Activated CD4-positive, CD25-positive, alpha-beta regulatory T cell treated with anti-CD3 and anti-CD28 coated beads, Interleukin-2, amount 50 U/mL, for 72 hours (primary cell): ENCODE data around the gene SLC29A2.
A peak's percentile ranks its signal among the peaks of the same experiment; 100 is the strongest.

ENCODE experiments used
- DNase-seq: peaks from one replicate; pipeline ENCODE4 v3.0.0; 2021

The SLC29A2 gene

DNA sequence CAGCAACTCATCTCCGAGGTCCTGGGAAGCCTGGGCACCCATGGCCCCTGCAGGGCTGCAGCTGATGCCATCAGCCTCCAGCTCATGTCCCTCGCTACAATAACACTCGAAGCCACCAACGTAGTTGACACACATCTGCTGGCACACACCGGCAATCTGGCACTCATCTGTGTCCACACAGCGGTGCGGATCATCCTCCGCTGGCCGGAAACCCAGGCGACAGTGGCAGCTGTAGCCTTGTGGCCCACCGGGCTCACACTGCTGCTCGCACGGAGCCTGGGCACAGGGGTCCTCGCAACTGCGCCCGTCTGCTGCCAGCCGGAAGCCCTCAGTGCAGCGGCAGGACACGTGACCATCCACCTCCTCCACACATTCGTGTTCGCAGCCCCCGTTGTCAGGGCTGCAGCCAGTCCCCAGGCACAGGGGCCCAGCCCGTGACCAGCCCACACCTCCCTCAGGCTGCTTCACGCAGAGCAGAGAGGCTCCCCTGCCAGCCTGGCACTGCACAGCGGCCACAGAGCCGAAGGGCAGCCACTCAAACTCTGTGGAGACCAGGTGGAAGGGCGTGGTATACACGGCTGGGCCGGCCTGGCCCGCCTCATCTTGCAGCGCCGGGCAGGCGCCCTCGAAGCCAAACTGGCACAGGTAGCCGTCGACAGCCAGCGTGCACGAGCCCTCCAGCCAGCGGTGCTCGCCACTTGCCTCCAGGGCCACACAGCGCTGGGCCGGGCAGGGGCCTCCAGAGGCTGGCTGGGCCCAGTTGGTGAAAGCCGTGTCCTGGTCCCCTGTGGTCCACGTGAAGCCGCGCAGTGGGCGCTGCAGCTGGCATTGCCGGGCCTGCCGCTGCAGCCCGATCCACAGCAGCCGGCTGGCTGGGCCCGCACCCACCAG lies 55.4 kb downstream of the SLC29A2 start:
- no peak for DNase-seq

DNA sequence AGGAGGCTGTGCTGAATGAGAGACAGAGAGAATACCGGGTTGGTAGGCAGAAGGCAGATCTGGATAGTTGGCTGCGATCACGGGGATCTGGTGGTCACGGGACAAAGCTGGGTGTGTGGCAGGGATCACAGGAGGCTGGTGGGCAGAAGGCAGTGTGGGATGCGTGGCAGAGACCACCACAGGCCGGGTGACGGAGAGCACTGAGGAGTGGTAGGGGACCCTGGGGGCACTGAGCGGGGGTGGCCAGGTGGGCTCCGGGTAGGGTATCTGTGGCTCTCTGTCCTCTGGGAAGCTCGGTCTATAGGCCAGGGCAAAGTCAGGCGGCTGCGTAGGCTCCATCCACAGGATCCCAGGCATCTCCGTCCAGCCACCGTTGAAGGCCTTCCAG lies 56.1 kb downstream of the SLC29A2 start:
- no peak for DNase-seq

DNA sequence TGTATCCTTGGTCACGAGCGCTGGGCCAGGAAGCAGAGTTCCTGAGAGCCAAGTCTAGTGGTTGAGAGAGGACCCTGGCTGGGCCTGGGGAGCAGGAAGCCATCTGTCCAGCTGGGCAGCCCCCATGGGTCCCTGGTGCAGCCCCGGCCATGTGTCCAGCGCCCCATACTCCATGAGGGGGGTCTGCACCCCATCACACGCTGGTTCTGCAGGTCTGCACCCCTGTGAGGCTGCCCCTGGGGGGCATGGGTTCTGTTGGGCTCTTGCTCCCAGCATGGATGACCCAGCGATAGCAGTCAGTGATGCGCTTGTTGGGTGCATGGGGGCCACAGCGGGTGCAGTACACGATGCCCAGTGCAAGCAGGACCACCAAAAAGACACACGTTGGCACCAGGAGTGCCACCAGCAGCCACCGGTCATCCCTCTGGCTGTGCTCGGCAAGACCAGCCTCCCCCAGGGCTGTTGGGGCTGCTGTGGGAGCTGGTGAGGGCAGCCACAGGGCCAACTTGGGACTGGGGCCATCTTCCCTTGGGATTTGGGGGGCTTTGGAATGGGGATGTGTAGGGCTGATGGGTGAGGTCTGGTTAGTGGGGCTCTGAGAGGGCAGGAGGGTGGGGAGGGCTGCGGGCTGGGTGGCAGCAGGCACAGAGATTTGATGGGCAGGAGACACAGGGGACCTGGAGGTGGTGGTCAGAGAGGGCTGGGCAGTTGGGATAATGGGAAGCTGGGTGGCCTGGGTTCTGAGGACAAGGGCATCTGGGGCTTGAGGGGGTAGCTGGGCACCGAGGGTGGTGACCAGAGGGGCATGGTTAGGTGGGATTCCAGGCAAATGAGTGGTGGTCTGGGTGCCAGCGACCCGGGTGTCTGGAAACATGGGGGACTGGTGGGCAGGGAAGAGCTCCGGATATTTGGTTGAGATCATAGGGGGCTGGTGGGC lies 56.7 kb downstream of the SLC29A2 start:
- no peak for DNase-seq

DNA sequence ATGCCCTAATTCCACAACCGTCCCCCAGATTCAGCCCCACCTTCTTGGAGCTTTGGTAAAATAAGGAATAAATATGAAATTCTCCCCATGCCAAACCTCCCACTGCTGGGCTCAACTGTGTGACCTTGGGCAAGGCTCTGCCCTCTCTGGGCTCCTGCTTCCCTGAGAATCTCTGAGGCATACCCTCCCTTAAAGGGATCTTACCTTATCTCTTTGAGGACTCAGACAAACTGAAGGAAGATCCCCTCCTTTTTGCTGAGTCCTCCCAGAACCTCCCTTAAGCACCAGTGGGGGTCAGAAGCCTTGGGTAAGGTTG lies 57.4 kb downstream of the SLC29A2 start:
- DNase-seq = no peak

DNA sequence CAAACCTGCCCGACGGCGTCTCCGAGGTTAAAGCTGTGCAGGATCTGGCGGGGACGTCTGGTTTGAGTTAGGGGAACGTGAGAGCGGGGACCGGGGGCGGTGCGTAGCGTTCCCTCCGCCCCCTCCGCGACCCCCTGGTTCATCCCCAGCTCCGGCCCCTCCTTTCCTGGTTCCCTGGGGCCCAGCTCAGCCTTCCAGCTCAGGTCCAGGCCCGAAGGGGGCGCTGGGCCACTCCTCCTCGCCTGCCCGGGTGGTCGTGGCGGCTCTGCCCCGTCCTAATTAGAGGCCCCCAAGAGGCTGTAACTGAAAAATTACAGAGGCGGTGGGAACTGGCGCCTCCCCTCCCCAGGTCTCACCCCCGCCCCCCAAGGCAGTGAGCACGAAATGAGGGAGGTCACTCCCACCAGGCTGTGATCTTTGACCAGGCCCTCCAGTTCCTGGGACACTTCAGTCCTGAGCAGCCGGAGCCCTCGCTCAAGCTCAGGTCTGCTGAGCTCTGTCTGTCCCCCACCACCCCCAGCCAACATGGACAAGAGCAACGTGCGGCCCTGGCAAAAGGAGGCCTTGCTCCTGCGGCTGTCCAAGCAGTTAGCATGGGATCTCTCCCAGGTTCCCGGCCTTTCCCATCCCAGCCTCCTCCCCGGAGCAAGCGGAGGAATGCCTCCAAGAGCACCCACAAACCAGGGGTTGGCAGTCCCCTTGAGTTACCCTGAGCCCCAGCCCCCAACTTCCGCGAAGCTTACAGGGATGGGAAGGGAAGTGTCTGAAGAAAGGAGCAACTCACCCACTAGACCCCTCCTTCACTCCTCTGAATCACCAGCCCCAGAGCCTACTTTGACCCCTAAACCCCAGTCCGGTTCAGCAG lies 58.0 kb downstream of the SLC29A2 start:
- no peak for DNase-seq

DNA sequence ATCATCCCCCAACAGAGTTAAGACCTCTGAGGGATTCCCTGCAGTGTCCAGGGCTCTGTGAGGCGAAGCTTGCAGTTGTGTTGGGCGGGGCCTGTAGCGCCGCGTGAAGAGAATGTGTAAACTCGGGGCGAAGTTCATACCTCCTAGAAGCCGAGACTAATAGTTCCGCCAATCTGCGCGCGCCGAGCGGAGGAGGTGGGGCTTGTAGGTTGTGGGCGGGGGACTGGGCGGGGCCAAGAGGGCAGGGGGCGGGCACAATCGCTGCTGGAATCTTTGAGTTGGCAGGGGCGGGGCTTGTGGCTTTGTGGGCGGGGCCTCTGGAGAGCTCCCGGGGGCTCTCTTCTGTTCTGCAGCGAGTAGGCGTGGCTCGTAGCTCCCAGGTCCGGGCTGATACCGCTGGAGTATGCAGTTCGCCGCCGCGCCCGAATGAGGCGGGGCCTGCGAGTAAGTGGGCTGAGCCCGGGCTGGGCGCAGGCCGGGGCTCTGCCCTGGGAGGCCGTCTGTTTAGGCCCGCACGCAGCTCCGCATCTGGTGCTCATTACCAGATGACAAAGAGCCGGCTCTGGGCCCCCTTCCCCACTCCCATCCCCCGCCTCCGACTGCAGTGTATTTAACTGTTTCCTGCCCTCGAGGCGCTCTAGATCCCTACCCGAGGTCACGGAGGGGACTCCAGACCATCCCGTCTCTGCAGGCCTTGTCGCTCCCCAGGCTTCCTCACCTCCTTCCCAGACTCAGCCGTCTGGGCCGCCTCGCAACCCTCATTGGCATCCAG lies 58.8 kb downstream of the SLC29A2 start:
- DNase-seq = peak; percentile 87
